Renal cortical epithelial cell (primary cell): ENCODE data around the gene DNAAF3. TPM values are rescaled to one million over a fixed set of nuclear protein-coding genes. Genes with fewer than 3 reads are reported as not detected.
"Not testable (repeated sequence)": the region's sequence is repeated elsewhere in the genome, so short reads cannot be mapped to it uniquely, and the experiment has no call there.

Source experiments
- DNase-seq: peaks from one replicate; pipeline ENCODE4 v3.0.0-alpha.2; 2011; ENCODE audit warnings: low read depth
- total RNA-seq: library from RNA; depleted of rRNA; stranded (reverse); fragments of >200 nt; gene quantifications from 2 replicates; pipeline ENCODE4 v1.2.3, GENCODE V29; 2014

Gene DNAAF3
- 2.8 and 2.9 TPM in 2 replicates for total RNA-seq

DNA sequence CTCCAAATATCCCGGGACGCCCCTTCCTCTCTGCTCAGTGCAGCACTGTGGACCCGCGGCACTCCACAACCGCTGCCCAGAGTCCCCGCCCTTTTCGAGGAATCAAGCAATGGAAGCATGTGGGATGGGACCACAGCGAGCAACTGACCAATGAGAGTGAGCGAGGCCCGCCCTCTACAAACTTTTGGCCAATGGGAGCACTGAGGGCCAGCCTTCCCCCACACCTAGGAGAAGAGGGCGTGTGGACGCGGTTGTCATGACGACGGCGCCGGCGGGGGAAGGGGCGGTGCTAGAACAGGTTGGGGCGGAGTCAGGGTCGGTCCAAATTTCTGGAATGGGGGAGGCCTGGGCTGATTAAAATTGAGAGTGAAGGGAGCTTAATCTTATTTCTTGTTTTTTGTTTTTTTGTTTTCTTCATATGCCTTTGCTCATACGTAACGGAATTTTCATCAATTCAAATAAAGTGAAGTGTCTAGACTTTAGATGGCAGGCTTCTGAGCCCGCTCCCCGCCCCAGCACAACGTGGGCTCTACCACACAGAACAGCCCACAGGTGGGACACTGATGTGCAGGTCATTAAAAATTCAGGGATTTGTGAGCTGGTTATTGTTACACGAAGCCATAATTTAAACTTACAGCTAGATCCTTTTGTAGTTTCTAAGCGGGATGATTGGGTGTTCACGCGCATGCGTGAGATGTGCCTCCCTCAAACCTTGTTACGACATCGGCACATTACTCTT lies at the start of gene DNAAF3:
Gene DNAAF3, minus strand, starts transcription at position 84 of the 739 bp plus-strand sequence. CDS start 200 bp downstream, outside the sequence.
- peak; percentile 95 for DNase-seq

DNA sequence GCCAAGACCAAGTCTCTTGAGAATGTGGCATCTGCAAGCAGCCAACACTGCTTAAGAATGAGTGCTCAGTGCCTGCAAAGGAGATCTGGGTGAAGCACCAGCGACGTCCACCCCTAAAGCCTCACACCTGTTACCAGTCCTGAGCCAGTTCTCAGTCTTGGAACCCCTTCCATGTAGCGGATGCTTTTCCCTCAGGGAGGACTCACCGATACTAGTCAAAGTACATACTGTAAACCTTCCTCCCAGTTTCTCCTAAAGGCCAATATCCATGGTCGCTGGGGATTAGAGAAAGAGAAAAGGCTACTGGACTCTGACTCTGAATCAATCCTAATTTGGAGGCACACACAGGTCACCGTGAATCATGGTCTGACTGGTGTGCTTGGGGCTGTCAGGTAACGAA lies 47.1 kb upstream of the DNAAF3 start:
- no peak for DNase-seq

DNA sequence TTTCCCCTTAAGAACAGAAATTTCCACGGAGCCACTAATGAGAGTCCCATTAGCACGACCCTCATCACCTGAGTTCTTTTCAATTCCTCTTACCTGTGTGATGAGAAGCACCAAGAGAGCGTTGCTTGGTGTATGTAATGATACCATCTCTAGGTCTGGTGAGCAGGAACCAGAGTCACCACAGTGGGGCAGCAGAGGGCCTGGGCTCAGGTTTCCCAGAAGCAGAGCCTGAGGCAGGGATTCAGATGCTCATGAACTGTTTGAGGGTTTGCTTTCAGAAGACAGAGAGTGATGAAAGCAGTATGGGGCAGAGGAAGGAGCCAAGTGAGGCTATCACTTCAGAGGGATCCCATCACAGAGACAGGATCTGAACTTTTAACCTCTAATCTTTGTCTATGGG lies 46.0 kb upstream of the DNAAF3 start:
- DNase-seq, result no peak

DNA sequence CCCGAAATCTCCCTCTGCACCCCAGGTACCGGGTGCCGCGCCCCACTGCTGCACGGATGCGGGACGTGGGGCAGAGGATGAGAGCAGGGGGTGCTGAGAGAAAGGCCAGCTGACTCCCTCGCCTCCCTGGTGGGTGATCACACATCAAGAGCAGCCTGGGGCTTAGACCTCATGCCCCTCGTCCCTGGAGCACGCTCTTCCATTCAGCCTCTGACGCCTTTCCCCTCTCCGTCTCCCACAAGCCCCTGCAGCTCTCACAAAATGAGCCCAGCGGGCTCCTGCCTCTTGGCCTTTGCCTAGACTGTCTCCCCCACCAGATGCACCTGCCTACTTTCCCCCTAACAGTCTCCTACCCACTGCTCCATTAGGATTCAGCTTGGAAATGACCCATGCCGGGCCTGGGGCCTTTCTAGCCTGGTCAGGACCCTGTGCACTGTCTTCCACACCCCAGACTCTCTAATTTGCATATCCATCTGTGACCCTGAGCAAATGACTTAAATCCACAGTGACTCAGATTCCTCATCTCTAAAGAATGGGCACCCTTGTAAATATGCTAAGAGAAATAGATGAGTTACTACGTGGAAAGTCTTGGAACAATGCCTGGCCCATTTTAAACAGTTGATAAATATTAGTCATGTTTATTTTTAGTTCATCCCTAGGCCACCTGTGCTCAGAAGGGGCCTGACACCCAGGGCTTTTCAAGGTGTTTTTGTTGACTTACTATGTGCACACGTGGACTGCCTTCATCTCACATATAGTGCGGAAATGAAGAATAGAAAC lies 43.5 kb upstream of the DNAAF3 start:
- DNase-seq, result peak; percentile 97

DNA sequence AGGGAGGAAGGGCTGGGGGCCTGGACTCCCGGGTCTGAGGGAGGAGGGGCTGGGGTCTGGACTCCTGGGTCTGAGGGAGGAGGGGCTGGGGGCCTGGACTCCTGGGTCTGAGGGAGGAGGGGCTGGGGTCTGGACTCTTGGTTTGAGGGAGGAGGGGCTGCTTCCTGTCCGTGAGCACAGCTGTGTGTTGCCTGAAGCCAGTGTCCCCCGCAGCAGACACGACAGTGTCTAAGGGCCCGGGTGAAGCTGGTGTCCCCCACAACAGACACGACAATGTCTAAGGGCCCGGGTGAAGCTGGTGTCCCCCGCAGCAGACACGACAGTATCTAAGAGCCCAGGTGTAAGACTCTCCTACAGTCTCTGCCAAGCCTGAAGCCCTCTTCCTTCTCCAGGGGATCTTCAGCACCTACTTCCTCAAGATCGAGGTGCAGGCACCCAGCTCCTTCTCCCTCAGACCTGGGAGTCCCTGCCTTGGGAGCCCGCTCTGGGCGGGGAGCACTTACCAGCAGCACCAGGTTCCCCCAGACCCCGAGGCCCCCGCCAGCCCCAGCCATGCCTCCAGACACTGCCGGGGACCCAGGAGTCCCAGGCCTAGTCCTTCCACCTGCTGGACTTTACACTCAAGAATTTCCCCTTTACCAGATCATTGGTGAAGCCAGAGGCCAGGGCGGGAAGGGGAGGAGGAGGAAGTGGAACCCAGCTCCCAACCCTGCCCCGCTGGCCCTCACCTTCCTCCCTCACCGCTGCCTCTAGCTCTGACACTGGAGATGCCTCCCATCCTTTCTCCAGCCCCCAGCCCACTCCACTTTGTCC lies 42.7 kb upstream of the DNAAF3 start, which contains the start of gene PTPRH:
Gene PTPRH, minus strand, starts transcription at position 622 of the 813 bp plus-strand sequence. Its CDS starts 68 bp downstream, at position 554.
- DNase-seq, result no peak

DNA sequence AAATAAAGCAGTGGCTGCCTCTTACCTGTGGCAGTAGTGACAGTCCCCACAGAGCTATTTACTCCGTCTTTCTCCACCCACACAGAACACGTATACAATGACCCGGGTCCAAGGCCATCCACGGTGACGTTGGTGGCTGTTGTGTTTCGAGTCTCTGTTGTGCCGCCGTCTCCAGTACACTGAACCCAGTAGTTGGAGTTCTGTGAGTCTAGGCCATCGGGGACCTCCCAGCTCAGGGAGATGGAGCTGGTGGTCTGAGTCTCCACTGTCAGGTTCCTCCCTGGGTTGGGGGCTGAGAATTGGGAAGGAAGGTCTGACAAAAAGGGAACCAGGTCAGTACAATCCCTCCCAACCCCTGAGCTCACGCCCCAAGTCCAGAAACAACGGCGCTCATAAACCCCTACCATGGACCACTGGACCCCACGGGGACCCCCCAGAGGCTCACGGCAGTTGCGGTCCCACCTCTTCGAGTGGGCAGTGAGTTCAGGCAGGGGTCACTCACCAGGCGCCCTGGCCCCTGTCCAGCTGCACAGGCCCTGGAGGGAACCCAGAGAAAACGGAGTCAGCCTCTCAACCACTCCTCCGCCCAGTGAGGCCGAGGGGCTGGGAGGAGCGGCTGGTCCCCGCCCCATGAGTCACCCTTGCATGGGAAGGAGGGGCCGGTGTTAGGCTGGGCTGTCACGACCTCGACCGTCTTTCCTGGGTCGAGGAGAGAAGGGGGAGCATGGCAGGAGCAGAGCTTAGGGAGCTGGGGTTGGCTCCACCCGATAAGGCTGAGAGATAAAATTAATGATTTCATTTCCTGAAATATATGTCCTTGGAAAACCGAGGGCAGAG lies 40.5 kb upstream of the DNAAF3 start:
- peak; percentile 77 for DNase-seq

DNA sequence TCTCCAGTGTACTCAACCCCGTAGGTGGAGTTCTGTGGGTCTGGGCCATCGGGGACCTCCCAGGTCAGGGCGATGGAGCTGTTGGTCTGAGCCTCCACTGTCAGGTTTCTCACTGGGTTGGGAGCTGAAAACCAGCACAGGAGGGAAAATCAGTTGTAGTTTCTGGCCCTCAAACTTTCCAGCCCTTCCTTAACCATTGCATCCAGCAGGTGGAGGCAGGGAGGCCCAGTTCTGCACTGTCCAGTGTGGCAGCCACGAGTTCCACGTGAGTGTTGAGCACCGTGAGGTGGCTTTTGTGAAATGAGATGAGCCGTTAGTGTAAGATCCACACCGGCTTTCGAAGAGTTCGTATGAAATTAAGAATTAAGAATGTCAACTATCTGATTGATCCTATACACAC lies 35.8 kb upstream of the DNAAF3 start:
- not testable (repeated sequence) for DNase-seq

DNA sequence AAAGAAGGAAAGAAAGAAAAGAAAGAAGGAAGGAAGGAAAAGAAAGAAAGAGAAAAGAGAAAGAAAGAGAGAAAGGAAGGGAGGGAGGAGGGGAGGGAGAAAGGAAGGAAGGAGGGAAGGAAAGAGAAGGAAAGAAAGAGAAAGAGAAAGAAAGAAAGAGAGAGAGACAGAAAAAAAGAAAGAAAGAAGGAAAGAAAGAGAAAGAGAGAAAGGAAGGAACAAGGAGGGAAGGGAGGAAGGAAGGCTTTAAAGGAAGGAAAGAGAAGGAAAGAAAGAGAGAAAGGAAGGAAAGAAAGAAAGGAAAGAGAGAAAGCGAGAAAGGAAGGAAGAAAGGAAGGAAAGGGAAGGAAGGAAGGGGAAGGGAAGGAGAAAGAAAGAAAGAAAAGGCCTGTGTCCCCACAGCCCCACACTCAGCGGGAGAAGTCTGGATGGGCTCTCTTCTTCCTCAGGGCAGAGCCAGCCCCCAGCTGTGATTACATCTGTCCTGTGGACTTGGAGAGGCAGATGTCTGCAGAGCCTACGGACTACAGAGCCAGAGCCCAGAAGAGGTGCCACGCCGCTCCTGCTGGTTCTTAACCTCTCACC lies 33.3 kb upstream of the DNAAF3 start:
- DNase-seq, result no peak

DNA sequence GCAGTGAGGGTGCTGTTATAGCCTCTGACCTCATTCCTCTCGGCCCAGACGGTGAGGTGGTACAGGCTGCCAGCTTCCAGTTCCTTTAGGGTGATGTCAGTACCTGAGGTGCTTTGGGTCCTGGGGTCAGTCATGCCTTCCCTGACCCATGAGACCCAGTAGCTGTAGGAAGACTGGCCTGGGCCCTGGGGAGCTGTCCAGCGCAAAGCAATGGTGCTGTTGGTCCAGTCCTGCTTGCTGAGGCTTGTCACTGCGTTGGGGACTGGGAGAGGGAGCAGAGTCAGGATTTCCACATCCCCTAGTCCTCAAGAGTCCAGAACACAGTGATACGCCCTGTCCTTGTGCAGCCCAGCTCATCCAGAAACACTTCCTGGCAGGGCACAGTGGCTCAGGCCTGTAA lies 32.2 kb upstream of the DNAAF3 start:
- DNase-seq, result no peak

DNA sequence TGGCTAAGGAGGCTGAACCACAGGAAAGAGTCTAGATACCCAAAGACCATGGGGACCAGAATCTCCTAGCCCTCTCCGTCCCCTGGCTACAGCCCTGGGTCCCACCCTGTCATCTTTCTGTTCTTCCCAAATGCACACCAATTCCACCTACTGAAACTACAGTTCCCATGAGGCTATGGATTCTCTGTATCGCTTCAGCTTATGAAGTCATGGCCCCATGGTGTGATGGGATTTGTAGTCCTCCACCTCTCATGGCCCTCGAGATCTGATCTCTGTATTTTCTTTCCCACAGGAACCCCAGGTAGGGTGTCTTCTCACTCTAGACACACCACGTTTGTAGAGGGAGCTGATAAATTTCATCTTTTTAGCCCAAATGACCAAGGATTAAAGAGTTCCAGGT lies 31.1 kb upstream of the DNAAF3 start:
- no peak for DNase-seq

DNA sequence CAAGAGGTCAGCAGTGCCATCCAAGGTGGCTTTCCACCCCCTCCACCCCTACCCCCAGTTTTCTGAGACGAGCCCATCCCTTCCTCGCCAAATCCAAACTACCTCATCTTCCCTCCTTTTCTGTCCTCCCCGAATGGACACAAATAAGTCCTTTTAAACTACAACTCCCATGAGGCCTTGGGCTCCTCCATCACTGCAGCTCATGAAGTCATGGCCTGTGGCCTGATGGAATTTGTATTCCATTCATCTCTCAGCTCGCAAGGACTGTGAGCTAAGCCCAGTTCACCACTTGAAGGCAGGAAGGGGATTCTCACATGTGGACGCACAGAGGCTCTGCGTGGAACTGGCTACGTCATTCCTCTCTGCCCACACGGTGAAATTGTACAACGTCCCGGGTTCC lies 30.4 kb upstream of the DNAAF3 start:
- DNase-seq, result no peak

DNA sequence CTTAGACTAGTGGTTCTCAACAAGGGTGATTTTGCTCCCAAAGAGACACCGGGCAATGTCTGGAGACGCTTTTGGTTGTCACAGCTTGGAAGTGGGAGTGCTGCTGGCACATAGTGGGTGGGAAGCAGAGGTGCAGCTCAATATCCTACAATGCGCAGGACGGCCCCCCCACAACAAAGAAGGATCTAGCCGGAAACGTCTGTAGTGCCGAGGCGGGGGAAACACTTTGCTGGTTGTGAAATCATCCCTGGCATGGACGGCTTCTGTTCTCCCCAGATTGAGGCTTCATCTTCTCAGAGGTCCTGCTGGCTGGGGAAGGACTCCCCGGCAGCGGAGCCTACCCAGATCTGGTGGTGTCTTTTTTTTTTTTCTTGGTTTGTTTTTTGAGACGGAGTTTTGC lies 27.1 kb upstream of the DNAAF3 start:
- DNase-seq, result no peak

DNA sequence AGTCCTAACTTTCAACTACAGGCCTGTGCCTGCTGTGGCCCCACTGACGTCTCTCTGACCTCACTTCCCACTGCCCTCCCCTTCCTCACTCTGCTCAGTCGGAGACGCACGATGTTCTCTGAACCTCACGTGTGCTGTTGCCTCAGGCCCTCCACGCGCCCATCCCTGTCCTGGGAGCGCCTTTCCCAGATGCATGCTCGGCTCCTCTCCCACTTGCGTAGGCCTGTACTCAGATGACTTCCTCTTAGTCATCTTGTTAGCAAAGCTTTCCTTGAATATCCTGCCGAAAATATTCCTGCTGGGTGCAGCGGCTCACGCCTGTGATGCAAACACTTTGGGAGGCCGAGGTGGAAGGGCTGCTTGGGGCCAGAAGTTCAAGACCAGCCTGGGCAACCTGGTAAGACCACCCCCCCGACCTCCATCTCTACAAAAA lies 23.0 kb upstream of the DNAAF3 start:
- peak; percentile 74 for DNase-seq

DNA sequence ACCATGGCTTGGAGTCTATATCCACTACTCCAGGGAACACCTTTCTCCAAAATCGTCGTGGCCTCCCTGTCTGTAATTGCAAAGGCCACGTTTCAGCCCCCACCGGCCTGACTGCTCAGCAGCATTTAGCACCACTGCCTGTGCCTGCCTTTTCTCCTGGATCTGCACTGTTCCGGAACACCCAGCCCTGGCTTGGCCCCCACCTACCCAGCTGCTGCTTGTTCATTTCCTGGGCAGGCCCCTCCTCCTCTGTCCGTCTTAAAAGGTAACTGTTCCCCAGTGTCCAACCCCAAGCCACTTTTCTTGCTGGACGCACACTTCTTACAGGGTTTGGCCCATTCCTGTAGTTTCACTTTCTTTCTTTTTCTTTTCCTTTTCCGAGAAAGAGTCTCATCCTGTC lies 22.2 kb upstream of the DNAAF3 start:
- DNase-seq, result peak; percentile 17

DNA sequence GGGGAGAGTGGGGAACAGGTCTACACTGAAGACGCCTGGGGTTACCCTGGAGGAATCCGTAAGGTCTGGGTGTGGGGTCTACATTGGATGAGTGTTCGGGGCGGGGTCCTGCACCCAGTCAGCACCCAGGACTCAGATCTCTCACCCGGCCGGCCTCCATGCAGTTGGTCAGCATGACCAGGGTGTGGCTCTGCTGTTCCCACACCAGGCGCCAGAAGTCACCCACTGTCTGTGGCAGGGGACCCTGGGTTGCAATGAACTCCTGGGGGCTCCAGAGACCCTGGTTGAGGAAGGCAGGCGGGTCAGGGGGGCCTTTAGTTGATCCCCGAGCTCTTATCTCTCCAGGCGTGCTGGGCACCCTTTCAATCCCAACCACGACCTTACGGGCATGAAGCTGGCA lies 19.7 kb upstream of the DNAAF3 start:
- no peak for DNase-seq

DNA sequence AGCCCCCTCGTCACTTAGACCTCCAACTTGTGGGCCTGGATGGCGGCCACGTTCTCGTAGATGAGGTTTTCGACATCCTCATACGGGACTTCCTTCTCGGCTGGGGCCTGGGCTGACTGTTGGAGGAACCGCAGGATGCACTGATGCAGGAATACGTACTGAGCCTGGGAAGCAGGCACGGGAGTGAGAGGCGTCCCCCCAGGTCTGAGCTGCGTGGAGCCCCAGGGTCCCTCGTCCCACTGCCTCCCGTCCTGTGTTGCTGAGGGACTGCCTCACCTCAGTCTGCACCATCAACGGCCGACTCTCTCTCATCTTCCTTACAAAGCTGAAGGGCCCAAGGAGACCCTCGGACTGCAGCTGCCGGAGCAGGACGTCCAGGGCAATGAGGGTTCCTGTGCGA lies 15.3 kb upstream of the DNAAF3 start:
- DNase-seq, result no peak

DNA sequence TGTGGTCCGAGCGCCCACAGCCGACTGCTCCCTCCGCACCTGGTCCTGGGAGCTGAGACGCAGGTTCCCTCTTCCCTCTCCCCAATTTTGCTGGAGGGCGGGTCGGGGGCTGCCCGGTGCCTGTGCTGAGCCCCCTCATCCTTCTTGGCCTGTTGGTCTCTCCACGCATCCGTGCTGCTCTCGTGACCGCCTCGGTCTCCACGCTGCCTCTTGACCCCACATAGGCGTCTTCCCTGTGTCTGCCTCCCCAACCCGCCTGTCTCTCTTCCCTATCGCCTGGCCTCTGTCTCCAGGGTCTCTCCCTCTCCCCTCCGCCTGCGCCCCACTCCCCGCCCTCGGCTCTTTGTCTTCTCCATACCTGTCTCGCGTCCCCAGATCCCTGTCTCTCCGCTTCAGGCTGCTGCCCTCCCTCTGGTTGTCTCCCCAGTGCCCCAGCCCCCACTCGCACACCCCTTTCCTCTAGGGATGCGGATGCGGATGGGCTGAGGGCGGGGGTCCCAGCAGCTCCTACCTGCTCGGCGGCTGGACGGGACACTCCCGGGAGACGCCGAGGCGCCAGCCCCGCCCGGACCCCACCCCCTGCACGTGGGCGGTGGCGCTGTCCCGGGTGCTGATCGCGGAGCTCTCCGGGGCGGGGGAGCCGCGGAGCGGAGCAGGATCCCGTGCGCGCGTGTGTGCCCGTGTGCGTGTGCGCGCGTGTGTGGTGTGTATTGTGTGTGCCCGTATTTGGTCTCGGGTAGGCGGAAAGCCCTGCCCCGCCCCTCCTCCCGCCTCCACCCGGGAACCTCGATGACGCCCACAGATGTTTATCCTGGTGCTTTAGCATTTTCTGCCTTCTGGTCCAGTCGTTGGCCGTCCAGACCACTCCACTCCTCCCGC lies 13.4 kb upstream of the DNAAF3 start, which contains the start of gene SYT5:
Gene SYT5, minus strand, starts transcription at position 684 of the 879 bp plus-strand sequence. CDS start 1,248 bp downstream, outside the sequence.
- no peak for DNase-seq

DNA sequence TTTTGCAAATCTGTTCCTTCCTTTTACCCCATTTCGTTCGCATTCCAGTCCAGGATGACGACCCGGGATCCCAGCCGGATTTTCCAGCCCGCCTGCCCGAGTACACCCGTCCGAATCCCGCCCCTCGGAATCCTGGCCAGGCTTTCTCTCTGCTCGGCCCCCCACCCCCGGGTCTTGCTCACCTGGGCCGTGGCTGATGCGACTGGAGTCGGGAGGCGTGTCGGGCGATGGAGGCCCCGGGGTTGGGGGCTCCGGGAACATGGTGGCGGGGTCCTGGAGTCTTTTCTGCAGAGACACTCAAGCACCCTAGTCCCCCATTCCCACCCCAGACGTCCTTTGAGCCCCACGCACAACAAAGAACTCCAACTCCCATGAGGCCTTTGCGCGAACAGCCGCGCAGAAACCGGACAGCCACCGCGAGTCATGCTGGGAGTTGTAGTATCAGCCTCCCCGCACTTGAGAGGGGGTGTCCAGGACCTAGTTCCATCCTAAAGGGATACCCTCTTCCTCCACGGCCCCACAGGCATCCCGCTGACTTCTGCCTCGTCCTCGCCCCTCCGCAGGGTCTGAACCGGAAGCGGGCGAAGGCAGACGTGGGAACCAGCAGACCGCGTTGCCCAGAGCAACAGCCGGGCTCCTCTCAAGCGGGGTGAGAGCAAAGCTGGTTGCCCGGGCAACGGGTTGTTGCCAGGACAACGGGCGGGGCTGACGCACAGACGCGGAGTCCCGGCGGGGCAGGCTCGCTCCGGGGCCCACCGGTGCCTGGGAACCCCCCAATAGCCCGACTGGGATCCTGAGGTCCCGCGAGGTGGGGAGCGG lies 12.6 kb upstream of the DNAAF3 start:
- DNase-seq, result peak; percentile 59

DNA sequence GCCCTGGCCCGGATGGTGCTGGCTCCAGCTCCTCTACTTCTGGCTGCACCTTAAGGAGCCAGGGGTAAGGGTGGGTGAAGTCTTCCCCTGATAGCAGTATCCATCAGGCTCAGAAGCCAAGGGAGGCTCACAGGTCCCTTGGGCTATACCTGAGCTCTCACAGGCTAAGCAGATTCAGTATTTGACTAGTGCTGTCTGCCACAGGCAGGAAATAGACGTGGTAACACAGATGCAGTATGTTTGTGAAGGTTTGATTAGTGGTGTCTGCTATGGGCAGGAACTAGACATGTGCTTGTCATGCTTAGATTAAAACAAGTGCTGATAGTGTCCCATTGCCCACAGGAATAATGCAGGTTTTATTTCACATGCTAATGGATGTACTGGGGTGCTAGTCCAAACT lies 9.7 kb upstream of the DNAAF3 start:
- no peak for DNase-seq
